Nephron progenitor cell (in vitro differentiated cells): ENCODE measurements around the gene YIPF6.
A peak's percentile ranks its signal among the peaks of the same experiment; 100 is the strongest.

ENCODE experiments used
- DNase-seq: peaks from one replicate; pipeline ENCODE4 v3.0.0; 2021
- H3K27ac Mint-ChIP-seq: 2 replicates; pipeline ENCODE4 v1.8.0; 2021; ENCODE audit warnings: mild to moderate bottlenecking, moderate library complexity, mixed read lengths
- H3K27me3 Mint-ChIP-seq: 2 replicates; pipeline ENCODE4 v1.8.0; 2021; ENCODE audit warnings: mild to moderate bottlenecking, low read depth, mixed read lengths; ENCODE audit not compliant: poor library complexity
- H3K36me3 Mint-ChIP-seq: 2 replicates; pipeline ENCODE4 v1.8.0; 2021; ENCODE audit warnings: low read depth, mixed read lengths
- H3K4me1 Mint-ChIP-seq: 2 replicates; pipeline ENCODE4 v1.8.0; 2021; ENCODE audit warnings: mixed read lengths
- H3K4me3 Mint-ChIP-seq: 2 replicates; pipeline ENCODE4 v1.8.0; 2021; ENCODE audit warnings: mild to moderate bottlenecking, moderate library complexity, mixed read lengths
- H3K9me3 Mint-ChIP-seq: 2 replicates; pipeline ENCODE4 v1.8.0; 2021; ENCODE audit warnings: mild to moderate bottlenecking, moderate library complexity, mixed read lengths
- CTCF ChIP-seq: fragments of 200-600 bp; sonication (generic); IDR thresholded peaks from 2 replicates; pipeline ENCODE4 v1.5.0; 2021; ENCODE audit warnings: antibody characterized with exemption

YIPF6 gene

GRCh38 chrX:68498508-68499379 lies at the start of gene YIPF6:
TSS of gene YIPF6 (plus strand) at chrX:68499051. CDS start at chrX:68499067, 16 bp downstream.
- H3K27ac Mint-ChIP-seq: peak within 1 kb of the TSS; percentile 99
- peak within 1 kb of the TSS; percentile 94 for H3K4me3 Mint-ChIP-seq
- peaks cover 37% of the 10 kb centered on the region for H3K9me3 Mint-ChIP-seq
- H3K27me3 Mint-ChIP-seq: peaks cover 4% of the 10 kb centered on the region
- H3K4me1 Mint-ChIP-seq: peaks cover 9% of the 10 kb centered on the region
- TF ChIP-seq CTCF: no peak
- DNase-seq: peak; percentile 68
- H3K36me3 Mint-ChIP-seq: no peaks in the 10 kb centered on the region

- Mint-ChIP-seq H3K9me3 (peaks cover 29% of the 10 kb centered on the region), H3K4me1 (no peaks in the 10 kb centered on the region), H3K36me3 (no peaks in the 10 kb centered on the region), H3K27ac (no peak overlapping the region), H3K27me3 (peaks cover 2% of the 10 kb centered on the region), H3K4me3 (no peak overlapping the region)
- no peak for DNase-seq
- no peak for TF ChIP-seq CTCF
Observed at GRCh38 chrX:68451720-68452119, 47.1 kb upstream of the YIPF6 start.

GRCh38 chrX:68454476-68455150 lies 44.2 kb upstream of the YIPF6 start:
- H3K4me3 Mint-ChIP-seq: no peak overlapping the region
- H3K36me3 Mint-ChIP-seq: no peaks in the 10 kb centered on the region
- H3K27me3 Mint-ChIP-seq: no peaks in the 10 kb centered on the region
- TF ChIP-seq CTCF: no peak
- no peak for DNase-seq
- H3K27ac Mint-ChIP-seq: no peak overlapping the region
- H3K9me3 Mint-ChIP-seq: peaks cover 24% of the 10 kb centered on the region
- no peaks in the 10 kb centered on the region for H3K4me1 Mint-ChIP-seq

GRCh38 chrX:68455151-68455510 lies 43.7 kb upstream of the YIPF6 start:
- no peak for TF ChIP-seq CTCF
- peaks cover 28% of the 10 kb centered on the region for H3K9me3 Mint-ChIP-seq
- no peaks in the 10 kb centered on the region for H3K4me1 Mint-ChIP-seq
- no peak overlapping the region for H3K4me3 Mint-ChIP-seq
- no peaks in the 10 kb centered on the region for H3K27me3 Mint-ChIP-seq
- DNase-seq: no peak
- H3K36me3 Mint-ChIP-seq: no peaks in the 10 kb centered on the region
- no peak overlapping the region for H3K27ac Mint-ChIP-seq

- Mint-ChIP-seq H3K4me1 (no peaks in the 10 kb centered on the region), H3K36me3 (no peaks in the 10 kb centered on the region), H3K9me3 (peaks cover 29% of the 10 kb centered on the region), H3K27ac (no peak overlapping the region), H3K27me3 (no peaks in the 10 kb centered on the region), H3K4me3 (no peak overlapping the region)
- no peak for TF ChIP-seq CTCF
- no peak for DNase-seq
Observed at GRCh38 chrX:68461093-68461492, 37.8 kb upstream of the YIPF6 start.
